Measurements from ENCODE around the gene SYVN1. TPM values are rescaled to one million over a fixed set of nuclear protein-coding genes. Genes with fewer than 3 reads are reported as not detected.
A peak's percentile ranks its signal among the peaks of the same experiment; 100 is the strongest.

Gene SYVN1
- total RNA-seq, 1 donor from 2014 or later, result 19.8 TPM

- no peak overlapping the region for H3K9ac ChIP-seq (ENCODE audit: low read depth in 1 of 3, low read length in 3 of 3)
- H3K4me1 ChIP-seq (ENCODE audit: control insufficient read depth in 3 of 3, insufficient read depth in 3 of 3, low read length in 3 of 3), result peaks cover 23 to 37% (median 37%) of the 10 kb centered on the region in 3 donors
- H3K4me3 ChIP-seq (ENCODE audit: low read length in 3 of 3), result no peak overlapping the region
- H3K27me3 ChIP-seq (ENCODE audit: control insufficient read depth in 3 of 3, insufficient read depth in 3 of 3, low read length in 3 of 3), result no peaks in the 10 kb centered on the region
- H3K36me3 ChIP-seq (ENCODE audit: control insufficient read depth in 3 of 3, insufficient read depth in 3 of 3, low read length in 3 of 3), result peaks cover 20 to 31% (median 26%) of the 10 kb centered on the region in 3 donors
- H3K27ac ChIP-seq (ENCODE audit: low read depth, low read length), result no peak overlapping the region
- H3K9me3 ChIP-seq (ENCODE audit: control insufficient read depth in 3 of 3, low read length in 3 of 3), result no peaks in the 10 kb centered on the region
Observed at GRCh38 chr11:65107078-65107477, 27.2 kb downstream of the SYVN1 start.

GRCh38 chr11:65104628-65105027 is 29.7 kb downstream of the SYVN1 start:
- no peaks in the 10 kb centered on the region for H3K9me3 ChIP-seq (ENCODE audit: control insufficient read depth in 3 of 3, low read length in 3 of 3)
- H3K4me1 ChIP-seq (ENCODE audit: control insufficient read depth in 3 of 3, insufficient read depth in 3 of 3, low read length in 3 of 3), result peaks cover 9 to 29% (median 22%) of the 10 kb centered on the region in 3 donors
- H3K4me3 ChIP-seq (ENCODE audit: low read length in 3 of 3), result no peak overlapping the region
- H3K36me3 ChIP-seq (ENCODE audit: control insufficient read depth in 3 of 3, insufficient read depth in 3 of 3, low read length in 3 of 3), result peaks cover 16 to 23% (median 22%) of the 10 kb centered on the region in 3 donors
- H3K9ac ChIP-seq (ENCODE audit: low read depth in 1 of 3, low read length in 3 of 3), result peak overlapping the region in 2 of 3 donors; percentile 35 to 54
- H3K27me3 ChIP-seq (ENCODE audit: control insufficient read depth in 3 of 3, insufficient read depth in 3 of 3, low read length in 3 of 3), result no peaks in the 10 kb centered on the region
- H3K27ac ChIP-seq (ENCODE audit: low read depth, low read length), result no peak overlapping the region

GRCh38 chr11:65103476-65103875 is 30.8 kb downstream of the SYVN1 start:
- Histone ChIP-seq H3K27ac (ENCODE audit: low read depth, low read length) (peak overlapping the region; percentile 64), H3K36me3 (ENCODE audit: control insufficient read depth in 3 of 3, insufficient read depth in 3 of 3, low read length in 3 of 3) (peaks cover 5 to 13% (median 12%) of the 10 kb centered on the region in 3 donors), H3K4me3 (ENCODE audit: low read length in 3 of 3) (no peak overlapping the region), H3K9me3 (ENCODE audit: control insufficient read depth in 3 of 3, low read length in 3 of 3) (no peaks in the 10 kb centered on the region), H3K27me3 (ENCODE audit: control insufficient read depth in 3 of 3, insufficient read depth in 3 of 3, low read length in 3 of 3) (no peaks in the 10 kb centered on the region), H3K9ac (ENCODE audit: low read depth in 1 of 3, low read length in 3 of 3) (no peak overlapping the region), H3K4me1 (ENCODE audit: control insufficient read depth in 3 of 3, insufficient read depth in 3 of 3, low read length in 3 of 3) (peaks cover 11 to 37% (median 32%) of the 10 kb centered on the region in 3 donors)

- no peak overlapping the region for H3K4me3 ChIP-seq (ENCODE audit: low read length in 3 of 3)
- peaks cover 11 to 37% (median 36%) of the 10 kb centered on the region in 3 donors for H3K4me1 ChIP-seq (ENCODE audit: control insufficient read depth in 3 of 3, insufficient read depth in 3 of 3, low read length in 3 of 3)
- H3K9me3 ChIP-seq (ENCODE audit: control insufficient read depth in 3 of 3, low read length in 3 of 3), result no peaks in the 10 kb centered on the region
- H3K9ac ChIP-seq (ENCODE audit: low read depth in 1 of 3, low read length in 3 of 3), result peak overlapping the region in 2 of 3 donors; percentile 30 to 42
- H3K36me3 ChIP-seq (ENCODE audit: control insufficient read depth in 3 of 3, insufficient read depth in 3 of 3, low read length in 3 of 3), result peaks cover 4 to 10% (median 6%) of the 10 kb centered on the region in 3 donors
- H3K27ac ChIP-seq (ENCODE audit: low read depth, low read length), result peak overlapping the region; percentile 64
- no peaks in the 10 kb centered on the region for H3K27me3 ChIP-seq (ENCODE audit: control insufficient read depth in 3 of 3, insufficient read depth in 3 of 3, low read length in 3 of 3)
Observed at GRCh38 chr11:65102142-65103095, 31.9 kb downstream of the SYVN1 start.

GRCh38 chr11:65100674-65101350 is 33.5 kb downstream of the SYVN1 start:
- Histone ChIP-seq H3K4me1 (ENCODE audit: control insufficient read depth in 3 of 3, insufficient read depth in 3 of 3, low read length in 3 of 3) (peaks cover 17 to 44% (median 44%) of the 10 kb centered on the region in 3 donors), H3K27me3 (ENCODE audit: control insufficient read depth in 3 of 3, insufficient read depth in 3 of 3, low read length in 3 of 3) (no peaks in the 10 kb centered on the region), H3K4me3 (ENCODE audit: low read length in 3 of 3) (no peak overlapping the region), H3K36me3 (ENCODE audit: control insufficient read depth in 3 of 3, insufficient read depth in 3 of 3, low read length in 3 of 3) (peaks cover 4 to 10% (median 6%) of the 10 kb centered on the region in 3 donors), H3K9ac (ENCODE audit: low read depth in 1 of 3, low read length in 3 of 3) (no peak overlapping the region), H3K27ac (ENCODE audit: low read depth, low read length) (no peak overlapping the region), H3K9me3 (ENCODE audit: control insufficient read depth in 3 of 3, low read length in 3 of 3) (no peaks in the 10 kb centered on the region)

- H3K27ac ChIP-seq (ENCODE audit: low read depth, low read length), result peak overlapping the region; percentile 88
- H3K4me1 ChIP-seq (ENCODE audit: control insufficient read depth in 3 of 3, insufficient read depth in 3 of 3, low read length in 3 of 3), result peaks cover 12 to 28% (median 26%) of the 10 kb centered on the region in 3 donors
- peak overlapping the region; percentile 77 to 88 (median 87) for H3K9ac ChIP-seq (ENCODE audit: low read depth in 1 of 3, low read length in 3 of 3)
Observed at GRCh38 chr11:65096926-65097325, 37.4 kb downstream of the SYVN1 start.

GRCh38 chr11:65095974-65096806 is 38.1 kb downstream of the SYVN1 start, which contains the start of gene VPS51:
TSS of gene VPS51 (plus strand) at chr11:65096214. CDS start at chr11:65096251, 37 bp downstream.
- Histone ChIP-seq H3K27me3 (ENCODE audit: control insufficient read depth in 3 of 3, insufficient read depth in 3 of 3, low read length in 3 of 3) (no peaks in the 10 kb centered on the region), H3K9me3 (ENCODE audit: control insufficient read depth in 3 of 3, low read length in 3 of 3) (no peaks in the 10 kb centered on the region), H3K9ac (ENCODE audit: low read depth in 1 of 3, low read length in 3 of 3) (peak within 1 kb of the TSS; percentile 77 to 88 (median 87)), H3K4me1 (ENCODE audit: control insufficient read depth in 3 of 3, insufficient read depth in 3 of 3, low read length in 3 of 3) (peaks cover 12 to 27% (median 21%) of the 10 kb centered on the region in 3 donors), H3K27ac (ENCODE audit: low read depth, low read length) (peak within 1 kb of the TSS; percentile 88), H3K36me3 (ENCODE audit: control insufficient read depth in 3 of 3, insufficient read depth in 3 of 3, low read length in 3 of 3) (peaks cover 0 to 6% (median 4%) of the 10 kb centered on the region in 3 donors), H3K4me3 (ENCODE audit: low read length in 3 of 3) (peak within 1 kb of the TSS; percentile 88 to 94 (median 90))

More at GRCh38 chr11:65096926-65097325, 37.4 kb downstream of the SYVN1 start:
- Histone ChIP-seq H3K4me3 (ENCODE audit: low read length in 3 of 3) (peak overlapping the region; percentile 88 to 94 (median 90)), H3K9me3 (ENCODE audit: control insufficient read depth in 3 of 3, low read length in 3 of 3) (no peaks in the 10 kb centered on the region), H3K36me3 (ENCODE audit: control insufficient read depth in 3 of 3, insufficient read depth in 3 of 3, low read length in 3 of 3) (peaks cover 0 to 6% (median 4%) of the 10 kb centered on the region in 3 donors), H3K27me3 (ENCODE audit: control insufficient read depth in 3 of 3, insufficient read depth in 3 of 3, low read length in 3 of 3) (no peaks in the 10 kb centered on the region)

GRCh38 chr11:65095427-65095826 is 38.9 kb downstream of the SYVN1 start:
- Histone ChIP-seq H3K9ac (ENCODE audit: low read depth in 1 of 3, low read length in 3 of 3) (peak overlapping the region in 2 of 3 donors; percentile 75 to 88), H3K4me3 (ENCODE audit: low read length in 3 of 3) (peak overlapping the region; percentile 88 to 94 (median 90)), H3K9me3 (ENCODE audit: control insufficient read depth in 3 of 3, low read length in 3 of 3) (no peaks in the 10 kb centered on the region), H3K27me3 (ENCODE audit: control insufficient read depth in 3 of 3, insufficient read depth in 3 of 3, low read length in 3 of 3) (no peaks in the 10 kb centered on the region), H3K4me1 (ENCODE audit: control insufficient read depth in 3 of 3, insufficient read depth in 3 of 3, low read length in 3 of 3) (peaks cover 12 to 27% (median 19%) of the 10 kb centered on the region in 3 donors), H3K27ac (ENCODE audit: low read depth, low read length) (peak overlapping the region; percentile 88), H3K36me3 (ENCODE audit: control insufficient read depth in 3 of 3, insufficient read depth in 3 of 3, low read length in 3 of 3) (peaks cover 0 to 6% (median 4%) of the 10 kb centered on the region in 3 donors)

GRCh38 chr11:65090628-65091027 is 43.7 kb downstream of the SYVN1 start:
- H3K27ac ChIP-seq (ENCODE audit: low read depth, low read length), result no peak overlapping the region
- H3K36me3 ChIP-seq (ENCODE audit: control insufficient read depth in 3 of 3, insufficient read depth in 3 of 3, low read length in 3 of 3), result peaks cover 24 to 32% (median 29%) of the 10 kb centered on the region in 3 donors
- no peak overlapping the region for H3K9ac ChIP-seq (ENCODE audit: low read depth in 1 of 3, low read length in 3 of 3)
- no peak overlapping the region for H3K4me3 ChIP-seq (ENCODE audit: low read length in 3 of 3)
- H3K4me1 ChIP-seq (ENCODE audit: control insufficient read depth in 3 of 3, insufficient read depth in 3 of 3, low read length in 3 of 3), result peaks cover 1 to 4% (median 2%) of the 10 kb centered on the region in 3 donors
- H3K27me3 ChIP-seq (ENCODE audit: control insufficient read depth in 3 of 3, insufficient read depth in 3 of 3, low read length in 3 of 3), result no peaks in the 10 kb centered on the region
- H3K9me3 ChIP-seq (ENCODE audit: control insufficient read depth in 3 of 3, low read length in 3 of 3), result no peaks in the 10 kb centered on the region

Data from skeletal muscle tissue (tissue), 4 donors.